Testis (tissue), 3 donors: ENCODE data around the gene BRI3BP. TPM values are rescaled to one million over a fixed set of nuclear protein-coding genes. Genes with fewer than 3 reads are reported as not detected.

Experiments
- DNase-seq: peaks from one replicate; pipeline ENCODE4 v3.0.0-alpha.2; 2019
- H3K27ac ChIP-seq, 2 donors: fragments of 200-600 bp; sonication (generic); one replicate each; pipeline ENCODE4 v1.5.1; 2019
- H3K27me3 ChIP-seq: fragments of 200-600 bp; sonication (generic); one replicate; pipeline ENCODE4 v1.5.1; 2019
- H3K36me3 ChIP-seq: fragments of 200-600 bp; sonication (generic); one replicate; pipeline ENCODE4 v1.5.1; 2017; ENCODE audit warnings: low read depth; ENCODE audit errors: missing control alignments
- H3K4me1 ChIP-seq: fragments of 200-600 bp; sonication (generic); one replicate; pipeline ENCODE4 v1.5.1; 2019
- H3K4me3 ChIP-seq, 2 donors: fragments of 200-600 bp; sonication (generic); one replicate each; pipeline ENCODE4 v1.5.1; 2017 to 2019
- H3K9me3 ChIP-seq: fragments of 200-600 bp; sonication (generic); one replicate; pipeline ENCODE4 v1.5.1; 2017
- CTCF ChIP-seq, 3 experiments: fragments of 450-650 bp in 2 of 3; fragments of 200-600 bp in 1 of 3; sonication (generic) in 1 of 3; IDR thresholded peaks; one replicate each; pipeline ENCODE4 v1.5.1; 2016 to 2019; ENCODE audit warnings: antibody characterized with exemption in 3 of 3, mild to moderate bottlenecking in 2 of 3, moderate library complexity in 1 of 3
- POLR2A ChIP-seq: fragments of 450-650 bp; IDR thresholded peaks from one replicate; pipeline ENCODE4 v1.6.1; 2017; ENCODE audit warnings: antibody characterized with exemption, mild to moderate bottlenecking, moderate library complexity
- WGBS, 2 donors: methylation state at CpG; one replicate each; pipeline ENCODE4 v1.1.5; 2018; 5-methylcytosine and 5-hydroxymethylcytosine counted together
- intact Hi-C: fragments of 100-400 bp; cut with DNase I; formaldehyde crosslinking; loops from one replicate; pipeline ENCODE4 v1.15.1; 2023; ENCODE audit warnings: low total_unique reads
- polyA plus RNA-seq: library from polyadenylated mRNA; stranded (reverse); fragments of 350-450 nt; fragmentation: Illumina TruSeq; extraction: RNeasy Lipid Tissue Mini Kit (QIAGEN cat#74804); gene quantifications from one replicate; pipeline ENCODE4 v1.2.3, GENCODE V29; 2014; ENCODE audit warnings: low read depth, low replicate concordance; ENCODE audit not compliant: insufficient read depth
- total RNA-seq, 2 donors: library from RNA; depleted of rRNA; stranded (reverse); fragments of >200 nt; gene quantifications; one replicate each; pipeline ENCODE4 v1.2.3, GENCODE V29; 2016

Gene BRI3BP
- total and polyA plus RNA-seq, 3 donors from 2014 or later, result 3.5 to 3.8 (median 3.5) TPM

DNA sequence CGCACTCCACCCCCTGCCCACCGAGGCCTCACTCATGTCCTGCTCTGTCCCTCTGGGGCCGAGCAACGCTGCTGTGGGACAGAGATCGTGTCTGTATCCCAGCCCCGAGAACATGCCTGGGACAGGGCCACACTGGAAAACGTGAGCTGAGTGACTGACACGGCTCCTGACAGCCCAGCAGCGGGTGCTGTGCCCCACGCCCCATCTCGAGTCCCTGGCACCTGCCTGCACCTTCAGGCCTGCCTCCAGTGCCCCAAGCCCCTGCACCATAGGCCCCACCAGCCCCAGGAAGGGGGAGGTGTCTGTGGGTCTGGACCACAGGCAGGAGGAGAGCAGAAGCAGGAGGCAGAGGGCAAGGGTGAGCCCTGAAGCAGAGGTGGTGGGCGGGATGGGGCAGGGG lies 44.4 kb upstream of the BRI3BP start:
- intact Hi-C loops, result no loop called here
- DNase-seq, result no peak
- H3K4me1 ChIP-seq, result no peaks in the 10 kb centered on the region
- H3K36me3 ChIP-seq, result no peaks in the 10 kb centered on the region
- TF ChIP-seq POLR2A (no peak), CTCF (IDR thresholded peaks at IDR 0.05) (no peak)
- H3K9me3 ChIP-seq, result no peaks in the 10 kb centered on the region
- H3K27me3 ChIP-seq, result no peaks in the 10 kb centered on the region
- H3K27ac ChIP-seq, result no peak overlapping the region
- 92 to 95% methylated on average over 11 to 12 of the region's 12 CpGs for WGBS, 2 donors
- no peak overlapping the region for H3K4me3 ChIP-seq

DNA sequence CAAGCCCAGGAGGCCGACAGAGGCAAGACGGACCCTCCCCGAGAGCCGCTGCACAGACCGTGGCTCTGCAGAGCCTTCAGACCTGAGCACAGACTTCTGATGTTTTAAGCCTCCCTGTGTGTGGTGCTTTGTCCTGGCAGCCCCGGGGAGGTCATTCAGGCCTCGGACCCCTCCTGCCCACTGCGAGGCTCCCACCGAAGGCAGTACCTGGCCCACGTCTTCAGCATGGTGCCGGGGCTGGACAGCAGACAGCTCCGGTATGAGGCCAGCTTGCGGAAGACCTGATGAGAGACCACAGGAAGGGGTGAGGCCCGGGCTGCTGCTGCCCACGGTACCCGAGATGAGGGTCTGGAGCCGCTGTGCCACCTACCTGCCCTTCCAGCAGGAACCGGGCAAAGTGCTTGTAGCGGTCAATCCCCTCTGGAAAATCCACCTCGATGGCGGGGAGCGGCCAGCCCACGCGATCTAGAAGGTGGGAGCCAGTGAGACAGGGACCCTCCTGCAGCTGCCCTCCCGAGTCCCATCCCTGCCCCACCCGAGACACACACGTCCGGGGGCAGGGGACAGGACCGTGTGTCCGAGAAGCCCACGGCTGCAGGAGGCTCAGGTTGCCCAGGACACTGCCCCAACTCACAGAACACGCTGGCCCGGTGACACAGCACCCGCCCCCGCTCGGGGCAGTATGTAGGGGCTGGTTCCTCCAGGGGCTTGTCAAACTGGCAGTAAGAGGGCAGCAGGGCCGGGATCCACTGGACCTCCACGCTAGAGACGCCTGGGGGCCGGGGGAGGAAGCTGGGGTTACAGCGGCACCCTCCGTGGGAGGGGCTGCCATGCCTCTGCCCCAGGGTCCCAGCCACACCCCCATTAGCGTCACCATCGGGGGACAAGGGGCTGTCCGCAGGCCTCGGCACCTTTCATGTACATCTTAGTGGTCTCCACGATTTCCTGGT lies 43.4 kb upstream of the BRI3BP start:
- no peaks in the 10 kb centered on the region for H3K9me3 ChIP-seq
- H3K36me3 ChIP-seq, result no peaks in the 10 kb centered on the region
- TF ChIP-seq POLR2A (no peak), CTCF (IDR thresholded peaks at IDR 0.05) (no peak)
- H3K27ac ChIP-seq, result no peak overlapping the region
- H3K27me3 ChIP-seq, result no peaks in the 10 kb centered on the region
- intact Hi-C loops, result no loop called here
- no peaks in the 10 kb centered on the region for H3K4me1 ChIP-seq
- DNase-seq, result no peak
- H3K4me3 ChIP-seq, result no peak overlapping the region
- WGBS, 2 donors, result 95 to 96% methylated on average over 20 to 47 of the region's 47 CpGs

- 92 to 94% methylated on average over 17 of the region's 17 CpGs for WGBS, 2 donors
- no peak for TF ChIP-seq POLR2A
- TF ChIP-seq CTCF (IDR thresholded peaks at IDR 0.05), result no peak
- intact Hi-C loops, result no loop called here
- Histone ChIP-seq H3K36me3 (no peaks in the 10 kb centered on the region), H3K27ac (no peak overlapping the region), H3K27me3 (no peaks in the 10 kb centered on the region), H3K9me3 (no peaks in the 10 kb centered on the region), H3K4me3 (no peak overlapping the region), H3K4me1 (no peaks in the 10 kb centered on the region)
- no peak for DNase-seq
These were observed 41.1 kb upstream of the BRI3BP start for GRCh38 chr12:124952295-124952694.

GRCh38 chr12:124952801-124953200 lies 40.6 kb upstream of the BRI3BP start:
- no peak for DNase-seq
- Histone ChIP-seq H3K4me1 (no peaks in the 10 kb centered on the region), H3K27me3 (no peaks in the 10 kb centered on the region), H3K9me3 (no peaks in the 10 kb centered on the region), H3K4me3 (no peak overlapping the region), H3K36me3 (no peaks in the 10 kb centered on the region), H3K27ac (no peak overlapping the region)
- WGBS, 2 donors, result 62 to 74% methylated on average over 2 to 8 of the region's 8 CpGs
- no peak for TF ChIP-seq POLR2A
- TF ChIP-seq CTCF (IDR thresholded peaks at IDR 0.05), result no peak
- intact Hi-C loops, result no loop called here
